ENCODE measurements around the gene PPM1B. TPM values are rescaled to one million over a fixed set of nuclear protein-coding genes. Genes with fewer than 3 reads are reported as not detected.

Gene PPM1B
- total and polyA plus RNA-seq, 2 of the 8 experiments (the other 6 are each of a cell fraction or from before 2014, with no cell fraction given) = 43.6 to 126 TPM

DNA sequence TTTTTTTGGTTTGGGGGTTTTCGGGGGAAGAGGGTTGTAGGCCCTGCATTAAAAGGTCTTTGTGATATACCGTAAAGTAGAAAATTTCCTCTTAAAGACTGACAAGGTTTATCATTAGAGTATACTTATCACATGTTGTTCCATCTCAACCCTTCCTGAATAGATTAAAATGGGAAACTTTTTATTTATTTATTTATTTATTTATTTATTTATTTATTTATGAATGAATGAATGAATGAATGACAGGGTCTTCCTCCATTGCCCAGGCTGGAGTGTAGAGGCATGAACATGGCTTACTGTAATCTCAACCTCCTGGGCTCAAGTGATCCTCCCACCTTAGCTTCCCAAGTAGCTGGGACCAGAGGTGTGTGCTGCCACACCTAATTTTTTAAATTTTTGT is 58.1 kb downstream of the PPM1B start:
- Histone ChIP-seq H4K8ac (ENCODE audit: extremely low read depth, insufficient read depth, low read length) (no peak overlapping the region), H4K91ac (replicated peaks; ENCODE audit: insufficient read length, low read length) (no peak overlapping the region), H3K4me2 (ENCODE audit: insufficient read depth in 1 of 2, low read depth in 2 of 2, low read length in 2 of 2) (no peak overlapping the region), H3K27ac (ENCODE audit: low read depth, low read length) (no peak overlapping the region), H3K4me3 (ENCODE audit: extremely low read depth in 1 of 4, insufficient read depth in 2 of 4, low read depth in 3 of 4, low read length in 4 of 4) (no peak overlapping the region), H3K36me3 (ENCODE audit: control insufficient read depth in 2 of 4, insufficient read depth in 4 of 4, low read length in 3 of 4) (peaks cover 3 to 48% (median 9%) of the 10 kb centered on the region in 4 experiments; a peak in 5 of 8 replicates), H2BK120ac (replicated peaks; ENCODE audit: low read depth, low read length) (no peak overlapping the region), H2BK5ac (ENCODE audit: low read depth, low read length) (no peak overlapping the region), H3K4ac (replicated peaks; ENCODE audit: insufficient read length, low read depth, low read length) (no peak overlapping the region), H2AK5ac (ENCODE audit: low read depth, low read length) (no peak overlapping the region), H3K27me3 (replicated peaks in 1 of 4; ENCODE audit: control insufficient read depth in 3 of 4, extremely low read depth in 1 of 4, insufficient read depth in 3 of 4, low read length in 3 of 4) (peaks cover 0 to 2% (median 0%) of the 10 kb centered on the region in 4 experiments; a peak in 1 of 7 replicates), H3K56ac (replicated peaks; ENCODE audit: insufficient read length, low read depth, low read length) (no peak overlapping the region), H4K5ac (ENCODE audit: insufficient read length, low read depth, low read length) (no peak overlapping the region), H3K9me3 (ENCODE audit: insufficient read depth in 2 of 2, low read depth in 1 of 2, low read length in 1 of 2) (no peaks in the 10 kb centered on the region), H2BK12ac (ENCODE audit: low read depth, low read length) (no peak overlapping the region), H2BK20ac (ENCODE audit: low read length) (no peak overlapping the region), H3K14ac (ENCODE audit: insufficient read length) (no peak overlapping the region), H3K9ac (replicated peaks in 1 of 4; ENCODE audit: extremely low read depth in 1 of 4, low read depth in 3 of 4, low read length in 3 of 4) (no peak overlapping the region), H3K23ac (ENCODE audit: insufficient read length) (no peak overlapping the region), H4K20me1 (replicated peaks in 1 of 2; ENCODE audit: control insufficient read depth in 1 of 2, insufficient read depth in 2 of 2, low read length in 2 of 2) (no peaks in the 10 kb centered on the region), H2BK15ac (ENCODE audit: low read length) (no peak overlapping the region), H3K79me1 (ENCODE audit: low read depth, low read length) (no peaks in the 10 kb centered on the region), H2AFZ (ENCODE audit: low read length) (no peak overlapping the region), H3K79me2 (ENCODE audit: control insufficient read depth in 1 of 2, insufficient read depth in 2 of 2, low read length in 2 of 2) (peaks cover 0 to 41% of the 10 kb centered on the region in 2 experiments; a peak in 2 of 4 replicates), H3K18ac (ENCODE audit: extremely low read depth, low read length) (no peak overlapping the region), H3K4me1 (replicated peaks in 1 of 4; ENCODE audit: control insufficient read depth in 3 of 4, insufficient read depth in 4 of 4, low read length in 3 of 4) (no peaks in the 10 kb centered on the region), H3K23me2 (ENCODE audit: low read depth, low read length) (no peaks in the 10 kb centered on the region)
- ChIA-PET CTCF (ENCODE audit: partially characterized antibody) (interaction anchor here (0.6 to 1.7 kb wide), 3 partner anchors 16 to 149 kb away, joined by 3 to 4 read pairs (median 4); no protein-coding TSS in a partner anchor), POLR2A (ENCODE audit: partially characterized antibody) (interaction anchor here (0.8 kb wide), 1 partner anchor 253 kb away, joined by 3 read pairs; no protein-coding TSS in a partner anchor)
- no peak for FAIRE-seq
- WGBS, 2 experiments (ENCODE audit: extremely low coverage in 1 of 2, insufficient coverage in 1 of 2, insufficient read length in 1 of 2, insufficient replicate concordance in 2 of 2, low coverage in 1 of 2, low lambda C conversion rate in 2 of 2, missing lambda C conversion rate in 1 of 2) = 88% methylated on average over 2 of the region's 2 CpGs; no CpG with 5 or more reads in 1 of the 2 experiments
- no peak for DNase-seq (ENCODE audit: low read depth in 1 of 2, low spot score in 2 of 2)
- no peak for TF ChIP-seq TEAD4 (IDR thresholded peaks at IDR 0.05; ENCODE audit: low read depth, low read length)
- TF ChIP-seq ASH2L (IDR thresholded peaks at IDR 0.05; ENCODE audit: low read length) = no peak
- TF ChIP-seq BACH1 (IDR thresholded peaks at IDR 0.05; ENCODE audit: low read length) = no peak
- TF ChIP-seq HDAC6 (IDR thresholded peaks at IDR 0.05; ENCODE audit: low read depth, low read length) = no peak
- no peak for TF ChIP-seq CREB1 (IDR thresholded peaks at IDR 0.05)
- TF ChIP-seq ZNF274 (IDR thresholded peaks at IDR 0.05; ENCODE audit: borderline replicate concordance, extremely low read depth, low read length) = no peak
- TF ChIP-seq YY1 (IDR thresholded peaks at IDR 0.05; ENCODE audit: low read depth, low read length) = no peak
- no peak for TF ChIP-seq BCL11A (IDR thresholded peaks at IDR 0.05; ENCODE audit: low read depth in 2 of 2, low read length in 2 of 2)
- no peak for TF ChIP-seq JUND (IDR thresholded peaks at IDR 0.05; ENCODE audit: low read length)
- TF ChIP-seq FOSL1 (IDR thresholded peaks at IDR 0.05; ENCODE audit: insufficient read depth, low read depth, low read length) = no peak
- TF ChIP-seq SAP30 (IDR thresholded peaks at IDR 0.05; ENCODE audit: insufficient read depth, insufficient replicate concordance, low read length) = no peak
- no peak for TF ChIP-seq CHD1 (IDR thresholded peaks at IDR 0.05; ENCODE audit: low read depth, low read length)
- no peak for TF ChIP-seq CBX8 (IDR thresholded peaks at IDR 0.05; ENCODE audit: borderline replicate concordance, low read depth, low read length)
- no peak for TF ChIP-seq RBBP5 (IDR thresholded peaks at IDR 0.05; ENCODE audit: borderline replicate concordance, low read depth, low read length)
- TF ChIP-seq RFX5 (IDR thresholded peaks at IDR 0.05; ENCODE audit: borderline replicate concordance, low read depth, low read length) = no peak
- TF ChIP-seq CHD2 (IDR thresholded peaks at IDR 0.05; ENCODE audit: low read length) = no peak
